GM18505 (cell line): Measurements from ENCODE around the gene PTPRD.
"Not testable (repeated sequence)": the region's sequence is repeated elsewhere in the genome, so short reads cannot be mapped to it uniquely, and the experiment has no call there.

ENCODE experiments used
- ATAC-seq: cut with Tn5 transposase; IDR thresholded peaks from one replicate; pipeline ENCODE4 v1.9.1; 2021; ENCODE audit not compliant: unreplicated experiment
- POLR2A ChIP-seq: IDR thresholded peaks from 4 replicates; pipeline ENCODE4 v1.6.1; 2011; ENCODE audit warnings: borderline replicate concordance; ENCODE audit not compliant: insufficient read depth, insufficient read length; ENCODE audit errors: extremely low read depth

Gene PTPRD

DNA sequence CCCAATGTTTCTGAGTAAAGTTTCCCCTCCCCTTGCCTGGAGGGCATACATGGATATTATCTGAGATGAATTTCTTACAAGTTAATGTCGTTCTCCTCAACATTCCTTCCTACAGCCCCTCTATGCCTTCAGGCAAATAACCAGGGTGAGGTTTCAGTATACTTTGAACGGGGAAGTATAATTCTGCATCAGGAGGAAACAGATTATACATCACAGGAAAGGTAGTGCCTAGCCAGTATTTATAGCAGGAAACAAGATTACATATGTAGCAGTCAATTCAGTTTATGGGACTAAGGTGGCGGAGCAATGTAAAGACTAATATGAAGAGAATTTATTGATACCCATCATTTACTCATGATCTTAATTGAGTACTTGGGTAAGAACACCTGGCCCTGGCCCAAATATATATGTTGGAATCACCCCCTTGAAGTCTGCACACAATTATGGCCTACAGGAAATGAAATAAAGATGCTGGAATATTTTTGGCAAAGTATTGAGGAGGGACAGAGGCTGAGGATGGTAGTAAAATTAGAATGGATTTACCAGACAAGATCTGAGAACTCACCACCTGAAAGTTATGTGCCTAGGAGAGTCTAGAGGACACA lies 661.1 kb downstream of the PTPRD start:
- TF ChIP-seq POLR2A = no peak
- no peak for ATAC-seq

DNA sequence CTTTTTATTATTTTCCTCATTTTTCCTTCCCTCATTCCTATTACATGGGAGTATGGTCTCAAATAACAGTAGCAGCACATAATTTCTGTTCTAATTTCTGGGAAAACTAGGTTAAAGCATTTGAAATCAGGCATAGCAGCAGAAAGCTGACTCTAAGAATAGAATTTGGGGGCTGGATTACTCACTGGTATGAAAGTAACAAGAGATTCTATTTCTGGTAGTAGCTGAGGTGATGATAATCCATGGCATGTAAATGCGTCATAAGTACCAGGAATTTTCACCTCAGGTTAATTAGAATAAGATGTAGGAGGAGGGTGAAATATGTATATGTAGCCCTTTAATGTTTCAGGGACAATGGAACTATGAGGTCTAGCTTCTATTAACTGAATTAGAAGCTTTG lies 662.0 kb downstream of the PTPRD start:
- no peak for ATAC-seq

DNA sequence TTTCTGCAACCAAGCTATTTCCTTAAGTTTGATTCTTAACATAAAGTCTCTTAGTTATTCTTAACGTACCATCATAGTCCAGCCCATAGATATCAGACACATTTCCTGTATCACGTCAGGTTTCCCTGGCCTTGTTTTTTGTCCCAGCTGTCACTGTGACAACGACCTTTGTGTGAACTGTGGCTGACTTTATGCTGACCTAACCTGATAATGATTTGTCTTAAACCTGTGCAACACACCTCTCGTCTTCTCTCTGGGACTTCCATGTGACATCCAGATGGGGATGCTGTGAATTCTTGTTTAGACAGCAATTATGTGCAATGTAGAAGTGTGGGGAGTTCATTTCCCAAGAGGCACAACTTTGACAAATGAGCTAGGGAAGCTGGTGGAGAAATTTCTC lies 662.8 kb downstream of the PTPRD start:
- ATAC-seq = no peak
- TF ChIP-seq POLR2A = no peak

More for the DNA sequence above, 662.0 kb downstream of the PTPRD start:
- no peak for TF ChIP-seq POLR2A

DNA sequence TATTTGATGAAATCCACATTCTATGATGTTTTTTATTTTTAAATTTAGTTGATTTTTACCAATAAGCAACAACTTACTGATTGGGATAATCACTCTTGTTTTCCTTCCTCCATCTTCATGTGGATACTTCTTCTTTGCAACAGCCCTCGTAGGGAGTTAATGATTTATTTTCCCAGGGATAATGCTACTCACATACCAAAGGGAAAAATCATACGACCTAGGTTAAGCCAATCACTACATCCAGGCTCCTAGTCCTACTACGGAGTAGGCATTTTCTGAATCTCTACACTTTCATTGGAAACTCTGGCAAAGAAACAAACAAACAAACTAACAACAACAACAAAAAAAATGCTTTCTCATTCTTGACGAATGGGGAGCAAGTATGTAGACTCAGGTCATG lies 663.4 kb downstream of the PTPRD start:
- TF ChIP-seq POLR2A = no peak
- no peak for ATAC-seq

DNA sequence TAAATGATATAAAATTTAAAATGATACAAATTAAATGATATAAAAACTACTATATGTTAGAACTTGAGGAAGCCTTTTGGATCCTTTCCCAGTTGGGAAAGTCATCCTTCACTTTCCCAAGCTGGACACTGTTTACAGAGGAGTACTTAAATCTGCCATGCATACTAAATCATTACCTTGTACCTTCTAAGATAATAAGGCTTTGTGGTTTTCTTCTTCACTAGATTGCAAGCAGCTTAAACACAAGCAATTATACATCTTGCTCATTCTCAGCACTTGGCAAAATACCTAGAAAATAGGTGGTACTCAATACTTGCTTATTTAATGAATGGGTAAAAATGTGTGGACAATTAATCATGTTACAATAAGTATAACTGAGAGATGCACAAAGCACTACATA lies 666.8 kb downstream of the PTPRD start:
- no peak for ATAC-seq
- no peak for TF ChIP-seq POLR2A

DNA sequence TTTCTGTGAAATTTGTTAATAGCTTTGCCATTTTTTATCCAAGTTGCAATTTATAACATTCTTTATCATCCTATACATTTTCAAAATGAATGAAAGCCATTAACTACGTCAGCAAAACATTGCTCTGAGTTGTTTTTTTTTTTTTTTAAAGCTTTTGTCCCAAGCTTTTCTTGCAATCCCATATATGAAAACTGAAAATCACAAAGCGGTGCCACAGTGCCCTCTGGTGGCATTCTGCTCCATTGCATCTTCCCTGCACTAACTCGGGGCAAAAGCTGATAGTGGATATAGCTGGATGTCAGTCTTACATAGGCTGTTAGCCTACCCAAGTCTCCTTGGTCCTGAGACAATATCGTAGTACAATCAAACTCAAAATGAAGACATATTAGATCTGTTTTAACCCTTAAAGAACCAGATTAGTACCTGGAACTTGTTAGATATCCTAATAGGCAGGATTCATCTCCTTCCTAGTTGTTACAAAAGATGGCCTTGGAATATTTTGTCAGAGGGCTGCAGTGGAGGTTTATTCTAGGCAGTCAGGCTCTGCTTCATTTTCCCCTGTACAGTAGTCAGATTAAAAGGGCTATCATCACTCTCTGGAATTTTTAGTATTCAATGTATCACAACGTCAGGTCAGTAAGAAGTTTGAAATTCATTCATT lies 669.9 kb downstream of the PTPRD start:
- peak; percentile 77 for ATAC-seq
- no peak for TF ChIP-seq POLR2A

DNA sequence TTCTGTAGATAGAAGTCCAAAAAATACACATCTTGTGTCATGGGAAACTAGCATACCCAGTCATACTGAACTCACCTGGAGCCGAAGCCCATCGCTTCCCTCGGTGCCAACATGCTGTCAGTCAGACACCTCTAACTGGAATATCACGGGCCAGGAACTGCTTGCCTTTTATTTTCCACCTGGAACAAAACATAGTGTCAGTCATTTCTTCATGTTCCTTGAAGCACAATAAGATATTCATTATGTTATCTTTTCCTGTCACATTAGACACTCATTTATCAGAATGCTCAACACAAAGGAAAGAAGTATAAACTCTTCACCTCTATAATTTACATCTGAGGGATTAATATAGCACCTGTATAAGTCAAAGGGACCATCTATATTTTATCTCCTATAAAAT lies 674.4 kb downstream of the PTPRD start:
- TF ChIP-seq POLR2A = no peak
- no peak for ATAC-seq

DNA sequence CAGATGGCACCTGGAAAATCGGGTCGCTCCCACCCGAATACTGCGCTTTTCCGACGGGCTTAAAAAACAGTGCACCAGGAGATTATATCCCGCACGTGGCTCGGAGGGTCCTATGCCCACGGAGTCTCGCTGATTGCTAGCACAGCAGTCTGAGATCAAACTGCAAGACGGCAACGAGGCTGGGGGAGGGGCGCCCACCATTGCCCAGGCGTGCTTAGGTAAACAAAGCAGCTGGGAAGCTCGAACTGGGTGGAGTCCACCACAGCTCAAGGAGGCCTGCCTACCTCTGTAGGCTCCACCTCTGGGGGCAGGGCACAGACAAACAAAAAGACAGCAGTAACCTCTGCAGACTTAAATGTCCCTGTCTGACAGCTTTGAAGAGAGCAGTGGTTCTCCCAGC lies 681.3 kb downstream of the PTPRD start:
- not testable (repeated sequence) for ATAC-seq

DNA sequence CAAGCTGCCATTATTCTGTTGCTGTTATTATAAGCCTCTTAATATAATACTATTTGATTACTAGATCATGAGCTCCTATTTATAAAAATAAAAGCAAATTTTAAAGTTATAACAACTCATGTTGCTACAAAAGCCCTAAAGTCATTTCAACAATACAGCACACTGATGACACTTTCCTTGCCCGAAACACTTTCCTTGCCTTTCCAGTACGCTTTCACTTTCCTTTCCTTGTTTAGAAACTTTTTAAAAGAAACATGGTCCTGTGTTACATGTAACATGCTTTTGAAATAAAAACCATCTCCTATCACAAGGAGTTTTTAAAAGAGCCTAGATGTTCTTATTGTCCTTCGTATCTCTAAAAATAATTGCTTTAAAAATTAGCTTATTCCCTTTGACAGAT lies 688.4 kb downstream of the PTPRD start:
- TF ChIP-seq POLR2A = no peak
- ATAC-seq = no peak

DNA sequence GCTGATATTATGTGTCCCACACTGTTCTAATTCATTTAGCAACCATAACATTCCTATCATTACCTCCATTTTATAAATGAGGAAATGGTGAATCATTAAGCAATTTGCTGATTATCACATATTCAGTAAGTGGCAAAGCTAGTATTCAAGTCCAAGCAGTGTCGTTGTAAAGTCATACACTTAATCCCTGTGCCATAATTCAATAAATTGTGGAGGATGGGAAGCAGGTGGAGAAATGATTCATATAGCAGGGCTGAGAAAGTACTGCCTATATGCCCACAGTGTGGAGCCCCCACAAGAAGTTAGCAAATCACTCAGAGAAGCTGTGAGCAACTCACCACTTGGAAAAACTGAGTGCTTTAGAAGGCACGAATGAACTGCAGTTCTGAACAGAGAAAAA lies 691.0 kb downstream of the PTPRD start:
- no peak for ATAC-seq
- no peak for TF ChIP-seq POLR2A

DNA sequence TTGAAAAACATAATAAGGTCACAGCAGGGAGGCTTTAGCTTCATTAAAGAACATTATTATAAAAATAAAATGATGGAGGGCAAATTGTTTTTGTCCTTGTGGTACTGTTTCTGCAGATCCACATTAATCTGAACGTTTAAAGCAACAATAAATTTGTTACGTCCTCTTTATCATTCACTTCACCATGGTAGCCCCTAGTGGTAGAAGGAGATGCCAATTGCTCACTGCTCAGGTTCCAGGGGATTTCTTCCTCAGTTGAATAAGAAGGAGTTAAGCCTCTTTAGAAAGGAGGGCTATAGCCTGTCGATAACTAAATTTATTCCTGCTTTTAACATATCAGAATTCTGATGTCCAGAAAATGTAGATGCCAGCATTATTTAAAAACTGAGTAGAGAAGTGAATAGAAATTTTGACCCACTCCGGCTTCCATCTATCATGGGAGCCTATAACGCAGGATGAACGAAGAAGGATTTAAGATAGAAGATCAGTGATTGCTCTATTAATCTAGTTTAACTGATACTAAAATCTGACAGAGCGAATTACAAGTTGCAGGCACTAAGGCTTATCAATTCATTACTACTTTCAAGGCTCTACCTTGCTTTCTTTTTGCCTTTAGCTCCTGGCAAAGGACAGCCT lies 692.3 kb downstream of the PTPRD start:
- TF ChIP-seq POLR2A = no peak
- ATAC-seq = no peak

DNA sequence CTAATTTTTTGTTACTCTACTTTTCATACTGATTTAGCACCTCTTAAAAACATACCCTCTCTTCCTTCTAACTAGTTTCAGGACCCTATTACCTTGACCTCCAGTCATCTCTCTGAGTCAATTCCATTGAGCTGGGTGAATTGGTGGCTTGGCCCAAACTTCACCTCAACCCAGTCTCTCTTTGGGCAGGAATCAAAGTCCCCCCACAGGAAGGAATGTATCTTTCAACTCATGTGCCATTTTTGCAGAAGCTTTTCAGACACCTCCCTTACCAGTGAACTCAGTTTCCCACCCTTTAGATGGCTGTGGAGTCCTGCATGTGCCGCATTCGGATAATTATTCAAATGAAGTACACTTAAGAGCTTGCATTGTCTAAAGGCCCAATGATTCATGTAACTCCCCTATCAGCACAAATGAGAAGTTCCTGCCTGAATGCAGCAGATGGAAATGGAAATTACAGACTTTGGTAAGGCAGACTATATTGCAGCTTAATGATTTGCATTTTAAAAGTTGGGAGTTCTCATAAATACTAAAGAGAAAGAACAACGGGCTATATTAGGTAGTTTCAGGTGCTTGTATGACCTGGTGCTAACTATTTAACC lies 693.5 kb downstream of the PTPRD start:
- no peak for ATAC-seq
- no peak for TF ChIP-seq POLR2A

DNA sequence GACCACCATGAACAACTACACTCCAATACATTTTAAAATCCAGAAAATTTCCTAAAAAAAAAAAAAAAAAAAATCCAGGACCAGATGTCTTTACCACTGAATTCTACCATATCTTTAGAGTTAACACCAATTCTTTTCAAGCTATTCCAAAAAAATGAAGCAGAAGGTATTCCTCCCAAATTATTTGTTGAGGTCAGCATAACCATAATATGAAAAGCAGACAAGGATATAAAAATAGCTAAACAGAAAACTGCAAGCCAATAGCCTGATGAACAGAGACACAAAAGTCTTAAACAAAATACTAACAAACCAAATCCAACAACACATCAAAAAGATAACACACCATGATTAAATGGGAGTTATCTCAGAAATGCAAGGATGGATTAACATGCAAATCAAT lies 695.4 kb downstream of the PTPRD start:
- no peak for TF ChIP-seq POLR2A
- no peak for ATAC-seq

DNA sequence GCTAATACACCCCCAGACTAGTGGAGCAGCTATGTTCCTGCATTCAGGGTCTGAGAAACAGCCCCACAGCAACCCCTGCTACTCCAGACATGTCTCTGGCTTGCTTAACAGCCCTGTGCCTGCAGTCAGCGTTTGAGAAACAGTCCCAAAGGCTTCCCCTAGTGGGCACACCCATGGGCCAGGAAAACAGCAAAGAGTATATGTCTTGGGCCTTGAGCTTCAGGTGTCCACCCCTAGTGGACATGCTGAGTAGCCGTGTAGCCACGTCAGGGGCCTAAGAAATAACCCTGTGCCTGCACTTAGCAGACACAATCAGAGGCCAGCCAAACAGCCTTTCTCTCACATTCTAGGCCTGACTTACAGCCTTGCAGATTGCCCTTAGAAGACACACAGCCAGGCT lies 698.6 kb downstream of the PTPRD start:
- no peak for TF ChIP-seq POLR2A
- ATAC-seq = no peak
